ENCODE results near the gene SLC7A6.

GRCh38 chr16:68282064-68282452 is 17.7 kb downstream of the SLC7A6 start:
- TF ChIP-seq EZH2phosphoT487 (IDR thresholded peaks at IDR 0.05; ENCODE audit: insufficient read depth, low read depth), result no peak
- no peak for TF ChIP-seq EZH2 (IDR thresholded peaks at IDR 0.05; ENCODE audit: insufficient read depth, poor library complexity, severe bottlenecking)
